HG02759 (cell line): ENCODE data around the gene DSTN.

Experiments
- ATAC-seq: cut with Tn5 transposase; IDR thresholded peaks from one replicate; pipeline ENCODE4 v1.9.1; 2021; ENCODE audit warnings: mild to moderate bottlenecking, moderate library complexity; ENCODE audit not compliant: unreplicated experiment

DSTN gene

DNA sequence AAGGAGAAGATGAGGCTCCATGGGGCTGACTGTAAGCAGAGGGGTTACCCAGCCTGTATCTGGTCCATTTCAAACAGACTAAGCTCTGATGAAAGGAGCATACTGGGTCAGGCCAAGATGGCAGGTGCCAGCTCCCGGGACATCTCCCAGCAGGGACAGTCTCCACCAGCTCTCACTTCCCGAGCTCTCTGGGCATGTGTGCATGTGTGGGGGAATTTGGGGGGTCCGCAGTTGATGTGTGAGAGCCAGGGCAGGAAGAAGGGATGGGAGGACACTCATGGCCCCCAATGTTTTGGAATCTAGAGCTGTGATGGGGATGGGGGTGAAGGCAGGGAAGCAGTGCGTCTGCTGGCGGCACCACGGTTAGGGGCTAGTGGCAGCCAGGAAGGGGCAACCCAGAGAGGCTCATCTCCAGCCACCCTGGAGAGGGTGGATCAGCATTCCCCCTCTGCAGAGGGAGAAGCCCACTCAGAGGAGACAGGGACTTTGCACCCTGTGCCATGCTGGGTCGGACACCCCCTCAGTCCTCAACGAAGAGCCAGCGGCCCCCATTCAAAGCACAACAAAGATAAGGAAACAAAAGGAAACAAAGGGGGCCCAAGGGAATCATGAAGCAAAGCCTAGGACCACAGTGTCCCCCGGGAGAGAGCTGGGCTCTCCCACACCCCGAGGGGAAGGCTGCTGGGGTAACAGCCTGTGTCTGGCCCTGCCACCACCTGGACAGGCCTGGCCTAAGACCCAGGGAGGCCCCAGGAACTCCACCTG, 52.4 kb downstream of the DSTN start:
- no peak for ATAC-seq

DNA sequence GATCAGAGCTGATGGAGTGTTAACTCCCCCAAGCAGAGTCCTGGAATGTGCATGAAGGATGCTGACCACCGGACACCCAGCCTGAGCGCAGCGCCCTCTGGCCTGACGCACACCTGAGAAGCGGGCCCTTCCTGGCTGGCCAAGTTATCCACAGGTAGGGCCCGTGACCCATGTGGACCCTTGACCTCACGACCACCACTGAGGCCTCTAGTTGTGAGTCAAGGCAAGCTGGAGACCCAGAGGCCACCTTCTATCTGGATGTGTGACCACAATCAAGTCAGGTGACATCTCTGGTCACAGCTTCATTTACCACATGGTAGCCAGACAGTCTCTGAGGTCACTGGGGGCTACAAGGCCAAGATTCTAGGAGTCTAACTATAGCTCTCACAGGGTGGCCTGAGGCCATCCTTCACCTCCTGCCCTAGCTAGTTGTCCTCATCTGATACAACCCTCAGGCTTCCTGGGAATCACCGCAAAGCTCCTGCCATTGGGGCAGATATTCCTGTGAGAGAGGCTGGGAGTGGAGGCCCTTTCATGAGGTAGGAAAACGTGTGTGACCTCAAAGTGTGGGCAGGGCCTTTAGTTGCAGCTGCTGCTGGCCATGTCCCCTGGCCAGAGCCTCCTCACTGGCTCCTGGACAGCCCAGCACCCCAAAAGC, 53.1 kb downstream of the DSTN start:
- ATAC-seq: no peak

DNA sequence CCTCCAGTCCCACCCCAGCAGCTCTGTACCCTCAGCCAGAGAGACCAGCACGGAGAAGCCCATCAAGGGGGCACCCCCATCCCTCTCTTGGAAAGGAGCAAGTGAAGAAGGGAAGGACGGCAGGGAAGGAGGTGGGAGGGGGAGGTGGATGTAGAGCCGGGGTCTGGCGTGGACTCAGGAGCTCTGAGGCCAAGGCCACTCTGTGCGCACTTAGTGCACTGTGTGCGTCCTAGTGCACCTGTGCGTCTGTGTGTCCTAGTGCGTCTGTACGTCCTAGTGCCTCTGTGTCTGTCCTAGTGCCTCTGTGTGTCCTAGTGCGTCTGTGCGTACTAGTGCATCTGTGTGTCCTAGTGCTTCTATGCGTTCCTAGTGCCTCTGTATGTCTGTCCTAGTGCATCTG, 54.2 kb downstream of the DSTN start:
- no peak for ATAC-seq

DNA sequence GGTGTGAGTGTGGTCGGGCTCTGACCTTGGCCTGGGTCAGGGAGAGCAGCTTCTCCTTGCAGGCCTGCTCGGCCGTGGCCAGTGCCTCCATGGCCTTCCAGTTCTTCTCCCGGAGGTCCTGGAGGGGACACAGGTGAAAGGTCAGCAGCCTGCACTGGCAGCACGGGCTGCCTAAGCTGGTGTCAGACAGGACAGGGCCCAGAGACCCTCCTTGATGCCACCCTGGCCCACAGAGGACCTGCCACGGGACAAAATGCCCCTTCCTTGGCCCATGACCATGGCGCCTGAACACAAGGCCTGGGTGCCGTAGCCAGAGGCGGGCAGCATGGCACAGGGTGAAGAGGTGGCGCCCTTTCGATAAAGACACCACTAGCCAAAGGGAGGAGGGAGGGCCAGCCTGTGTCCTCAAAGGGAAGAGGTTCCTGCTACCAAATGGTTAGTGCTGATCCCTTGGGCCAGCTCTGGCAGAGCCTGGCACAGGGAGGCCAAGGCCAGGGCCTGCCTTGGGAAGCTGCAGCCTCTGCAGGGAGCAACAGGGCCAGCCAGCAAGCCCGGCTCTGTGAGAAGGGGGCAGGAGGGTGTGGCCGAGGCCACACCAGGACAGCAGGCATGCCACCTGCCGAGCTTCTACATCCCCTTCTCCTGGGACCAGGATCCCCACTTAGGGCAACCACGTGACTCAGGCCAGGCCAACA, 54.8 kb downstream of the DSTN start:
- no peak for ATAC-seq

DNA sequence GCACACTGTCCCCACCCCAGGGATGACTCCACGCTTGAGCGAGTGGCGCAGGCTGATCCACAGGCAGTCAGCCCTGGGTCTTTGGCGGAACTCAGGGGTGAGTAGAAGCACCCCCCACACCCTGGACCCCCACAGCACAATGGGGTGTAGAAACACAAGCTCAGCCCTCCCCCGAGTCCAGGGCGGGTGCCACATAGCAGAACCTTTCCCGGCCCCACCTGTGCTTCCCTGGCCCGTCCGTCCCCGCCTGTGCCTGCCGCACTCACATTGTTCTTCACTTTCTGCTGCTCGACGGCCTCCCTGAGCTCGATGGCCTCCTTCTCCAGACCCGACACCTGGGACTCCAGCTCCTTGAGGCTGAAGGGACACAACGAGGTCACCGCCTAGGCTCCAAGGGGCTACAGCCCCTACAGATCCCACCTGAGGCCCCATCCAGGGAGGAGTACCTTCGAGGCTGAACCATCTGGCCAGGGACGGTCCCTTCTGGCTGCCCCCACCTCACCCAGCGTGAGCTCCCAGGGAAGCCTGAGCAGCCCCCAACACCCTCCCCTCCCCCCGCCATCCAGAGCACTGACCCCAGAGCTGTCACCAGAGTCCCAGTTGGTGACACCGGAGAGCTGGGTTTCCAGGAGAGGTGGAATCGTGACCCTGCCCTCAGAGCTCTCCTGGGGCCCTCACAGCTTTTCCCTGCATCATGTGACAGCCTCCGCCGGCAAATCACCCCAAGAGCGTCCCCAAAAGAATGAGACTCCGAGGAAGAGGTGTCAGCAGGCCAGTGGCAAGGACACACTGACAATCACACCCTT, 55.6 kb downstream of the DSTN start:
- no peak for ATAC-seq

DNA sequence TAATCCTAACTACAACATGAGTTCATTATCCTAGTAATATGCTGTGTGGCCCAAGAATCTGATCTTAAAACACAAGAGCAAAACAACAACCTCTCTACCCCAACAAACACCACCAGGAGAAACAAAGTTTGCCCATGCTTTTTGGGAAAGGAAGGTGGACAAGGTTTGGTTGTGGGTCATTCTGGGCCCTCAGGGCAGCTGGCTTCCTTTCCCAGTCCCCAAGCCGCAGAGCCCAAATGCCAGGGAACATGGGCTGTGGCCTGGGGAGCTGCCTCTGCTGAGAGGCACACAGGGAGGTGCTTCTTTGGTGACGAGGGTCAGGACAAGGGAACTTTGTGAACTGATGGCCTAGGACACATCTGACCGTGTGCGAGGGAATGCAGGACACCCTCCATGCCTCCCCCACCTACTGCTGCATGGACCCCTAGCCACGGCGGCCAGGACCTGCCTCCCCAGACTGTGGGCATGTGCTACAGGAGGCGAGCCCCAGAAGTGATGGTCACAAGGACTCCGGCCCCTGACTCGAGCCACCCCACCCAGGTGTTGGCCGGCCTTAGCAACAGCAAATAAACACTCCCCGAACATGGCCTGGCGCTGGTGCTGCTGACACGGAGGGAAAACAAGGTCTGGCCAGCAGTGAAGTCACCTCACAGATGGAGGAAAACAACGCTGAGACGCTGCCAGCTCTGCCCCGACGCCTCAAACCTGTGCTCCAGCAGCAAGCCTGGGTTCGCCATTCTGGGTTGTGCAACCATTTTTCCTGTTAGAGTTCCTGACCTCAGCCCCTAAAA, 56.5 kb downstream of the DSTN start:
- no peak for ATAC-seq

DNA sequence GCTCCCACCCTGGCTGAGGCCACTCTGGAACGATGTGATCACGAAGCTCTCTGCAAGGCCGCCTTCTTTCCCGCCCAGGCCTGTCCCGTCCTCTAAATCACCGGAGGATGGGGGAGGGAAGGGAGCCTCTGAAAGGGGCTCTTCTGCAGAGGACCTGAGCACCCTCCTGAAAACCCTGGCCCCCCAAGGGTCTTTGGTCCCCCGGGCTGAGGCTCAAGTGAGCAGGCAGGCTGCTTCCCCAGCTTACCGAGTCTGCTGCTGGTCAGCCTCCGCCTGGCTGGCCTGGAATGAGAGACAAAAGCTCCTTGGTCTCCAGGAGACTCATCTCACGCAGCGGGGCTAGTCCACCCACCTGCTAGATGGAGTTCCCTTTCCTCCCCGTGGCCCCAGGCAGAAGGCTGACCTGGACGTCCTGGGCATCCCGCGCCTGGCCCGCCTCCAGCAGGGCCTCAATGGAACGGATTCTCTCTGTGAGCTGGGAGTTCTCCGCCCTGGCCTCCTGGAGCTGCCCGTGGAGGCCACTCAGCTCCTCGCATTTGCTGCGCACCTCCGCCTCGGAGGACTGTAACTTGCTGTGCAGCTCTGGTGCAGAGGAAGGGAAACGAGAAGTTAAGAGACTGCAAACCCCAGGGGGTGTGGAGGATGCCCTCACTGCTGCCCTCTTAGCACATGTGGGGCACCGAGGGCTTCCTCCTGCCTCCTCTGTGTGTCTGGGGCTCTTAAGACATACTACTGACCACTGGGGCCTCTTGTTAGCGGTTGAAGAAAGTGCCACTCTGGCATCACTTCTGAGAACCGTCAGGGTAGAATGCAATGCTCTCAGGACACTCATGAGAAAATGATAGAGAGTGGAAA, 57.5 kb downstream of the DSTN start:
- ATAC-seq: no peak

DNA sequence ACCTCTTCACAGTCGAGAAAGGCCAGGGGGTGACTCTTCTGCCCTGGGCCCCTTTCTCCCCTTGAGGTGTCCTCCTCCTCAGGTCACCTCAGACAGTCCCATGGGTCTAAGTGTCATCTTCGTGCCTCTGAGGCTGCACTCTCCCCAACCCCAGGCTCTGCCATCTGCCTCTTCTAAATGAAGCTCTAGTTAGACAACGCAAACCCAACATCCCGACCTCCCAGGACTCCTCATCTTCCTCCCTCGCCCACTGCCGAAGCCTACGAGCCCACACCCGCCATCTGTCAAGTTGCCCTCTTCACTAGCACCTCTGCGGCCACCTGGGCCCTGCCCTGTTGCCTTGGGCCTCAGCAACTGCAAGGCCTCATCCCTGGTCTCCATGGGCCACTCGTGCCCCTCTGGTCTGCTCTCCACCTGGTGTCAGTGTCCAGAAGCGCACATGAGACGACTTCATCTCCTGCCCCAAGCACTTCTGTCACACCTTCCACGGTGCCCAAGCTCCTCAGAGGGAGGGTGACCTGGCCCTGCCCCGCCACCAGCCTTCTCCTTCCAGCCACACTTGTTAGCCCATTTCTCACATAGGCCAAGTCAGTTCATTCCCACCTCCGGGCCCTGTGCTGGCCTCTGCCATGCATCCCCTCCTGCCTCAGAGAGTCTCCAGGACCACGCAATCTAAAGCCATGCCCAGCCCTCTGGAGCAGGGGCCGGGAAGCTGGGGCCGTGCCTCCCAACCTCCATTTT, 58.4 kb downstream of the DSTN start:
- no peak for ATAC-seq

DNA sequence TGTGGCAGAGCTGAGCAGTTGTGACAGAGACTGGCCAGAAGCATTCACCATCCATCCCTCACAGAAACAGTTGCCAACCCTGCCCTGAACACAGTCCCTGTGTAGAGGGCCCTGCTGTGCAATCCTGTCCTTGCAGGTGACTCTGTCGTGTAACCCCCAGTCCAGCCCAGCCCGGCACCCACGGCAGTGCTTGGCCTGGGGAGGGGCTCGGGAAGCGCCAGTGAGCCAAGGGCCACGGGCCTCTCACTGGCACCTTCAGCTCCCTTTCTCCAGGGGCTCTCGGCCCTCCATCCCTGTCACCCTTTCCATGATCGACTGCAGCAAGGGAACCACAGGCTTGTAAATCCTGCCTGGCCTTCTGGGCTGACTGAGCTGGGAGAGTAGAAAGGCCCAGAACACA, 59.1 kb downstream of the DSTN start:
- no peak for ATAC-seq

DNA sequence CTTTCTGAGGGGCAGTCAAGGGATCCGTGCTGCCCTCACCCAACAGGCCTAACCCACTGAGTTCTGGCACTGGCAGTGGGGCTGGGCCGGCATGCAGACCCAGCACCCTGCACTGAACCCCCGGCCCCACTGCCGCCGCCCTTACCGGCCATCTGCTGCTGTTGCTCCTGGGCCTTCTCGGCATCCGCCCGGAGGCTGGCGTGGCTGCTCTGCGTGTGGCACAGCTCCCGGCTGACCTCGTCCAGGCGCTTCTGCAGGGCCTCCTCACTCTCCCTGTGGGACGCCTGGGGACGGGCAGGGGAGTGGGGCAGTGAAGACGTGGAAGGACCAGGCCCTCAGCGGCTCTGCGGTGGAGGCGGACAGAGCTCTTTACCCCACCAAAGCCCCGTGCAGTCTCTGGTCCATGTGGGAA, 59.8 kb downstream of the DSTN start:
- no peak for ATAC-seq

DNA sequence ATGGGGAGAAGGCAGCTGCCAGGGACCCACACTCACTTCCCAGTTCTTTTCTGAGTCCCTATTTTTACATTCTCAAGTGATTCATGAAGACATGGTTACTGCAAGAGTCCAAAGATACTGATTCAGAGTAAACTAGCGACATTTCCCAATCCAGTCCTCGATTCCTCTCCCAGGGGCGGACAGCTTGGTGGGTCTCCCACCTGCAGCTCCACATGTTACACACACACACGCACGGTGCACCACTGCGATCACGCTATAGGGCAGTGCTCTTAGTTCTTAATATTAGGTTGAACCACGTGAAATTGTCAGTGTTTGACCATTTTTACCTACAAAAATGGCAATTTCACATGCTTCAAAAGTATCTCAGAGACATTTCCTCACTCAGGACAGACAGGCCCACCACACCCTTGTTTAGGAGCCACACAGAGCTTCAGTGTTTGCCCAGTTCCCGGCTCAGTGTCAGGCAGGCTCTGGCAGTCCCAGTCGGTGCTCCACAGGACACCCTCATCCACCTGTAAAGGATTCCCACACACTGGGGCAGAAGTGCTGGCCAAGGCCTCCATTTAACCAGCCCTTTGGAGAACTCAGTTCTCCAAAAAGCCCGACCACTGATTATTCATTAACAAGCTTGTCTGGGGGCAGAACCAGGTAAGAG, 60.4 kb downstream of the DSTN start:
- no peak for ATAC-seq

DNA sequence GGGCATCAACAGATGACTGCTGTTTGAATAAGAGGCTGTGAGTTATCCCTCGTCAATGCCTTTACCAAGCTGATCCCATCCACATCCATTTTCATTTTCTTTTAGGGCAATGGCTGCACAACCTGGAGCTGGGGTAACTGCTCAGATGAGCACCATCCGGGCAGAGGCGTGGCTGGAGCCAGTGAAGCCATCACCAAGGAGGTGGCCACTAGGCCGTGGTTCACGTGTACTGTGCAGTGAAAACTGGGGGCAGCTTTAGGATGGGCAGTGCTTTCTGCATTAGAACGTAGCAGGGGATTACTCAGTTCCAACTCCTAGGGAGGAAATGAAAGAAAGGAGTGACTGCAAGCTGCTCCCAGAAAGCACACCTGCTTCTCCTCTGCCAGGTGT, 60.9 kb downstream of the DSTN start:
- ATAC-seq: no peak

DNA sequence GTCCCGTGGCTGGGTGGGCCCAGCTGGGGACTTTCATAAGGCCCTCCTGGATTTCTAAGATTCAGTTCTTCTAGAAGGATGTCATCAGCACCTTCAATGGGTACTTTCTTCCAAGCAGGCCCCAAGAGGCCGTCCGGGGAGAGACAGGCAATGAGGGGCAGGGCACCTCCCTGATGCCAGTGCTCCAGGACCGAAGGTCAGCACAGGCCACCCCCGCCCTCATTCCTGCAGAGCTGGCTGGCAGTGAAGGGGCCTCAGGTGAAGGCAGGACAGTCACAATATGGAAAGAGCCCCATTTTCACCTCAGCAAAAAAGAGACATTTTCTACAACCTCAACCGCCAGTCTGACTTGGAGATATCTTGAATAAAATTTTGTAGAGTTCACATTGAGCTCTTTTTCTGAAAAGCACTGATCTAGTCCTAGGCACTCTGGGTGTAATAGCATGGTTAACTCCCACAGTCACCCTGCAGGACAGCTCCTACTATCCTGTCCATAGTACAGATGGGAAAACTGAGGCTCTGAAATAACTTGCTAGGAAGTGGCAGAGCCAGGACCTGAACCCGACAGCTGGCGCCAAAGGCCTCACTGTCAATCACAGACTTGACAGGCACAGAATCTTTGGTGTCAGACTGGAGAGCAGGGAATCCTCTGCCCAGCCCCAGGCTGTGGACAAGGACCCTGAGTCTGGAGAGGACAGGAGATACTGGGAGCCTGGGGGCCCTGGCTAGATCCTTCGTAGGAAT, 61.9 kb downstream of the DSTN start:
- no peak for ATAC-seq

DNA sequence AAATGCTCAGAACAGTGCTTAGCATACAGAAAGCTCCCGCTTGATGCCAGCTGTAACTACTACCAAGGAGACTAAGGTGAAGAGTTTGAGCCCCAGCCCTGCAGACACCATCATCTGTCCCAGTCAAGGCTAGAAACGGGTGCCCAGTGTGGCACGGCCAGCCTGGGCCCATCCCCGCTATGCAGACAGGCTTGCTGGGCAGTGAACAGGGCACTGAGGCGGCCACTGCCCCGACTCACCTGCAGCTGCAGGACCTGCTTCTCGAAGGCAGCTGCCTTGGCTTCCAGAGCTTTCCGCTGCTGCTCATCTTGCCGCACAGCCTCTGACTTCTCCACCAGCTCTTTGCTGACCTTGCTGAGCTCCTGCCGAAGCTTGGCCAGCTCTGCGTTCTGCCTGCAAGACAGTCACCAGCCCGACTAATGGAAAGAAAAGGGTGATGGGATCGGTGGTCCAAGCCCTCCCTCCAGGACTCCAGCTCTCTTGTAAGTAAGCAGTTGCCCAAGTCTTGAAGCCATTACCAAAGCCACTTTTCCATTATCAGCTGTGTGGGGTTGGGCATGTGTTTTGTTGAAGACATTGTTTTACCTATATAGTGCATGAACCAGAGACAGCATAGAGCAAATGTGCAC, 63.5 kb downstream of the DSTN start:
- ATAC-seq: no peak

DNA sequence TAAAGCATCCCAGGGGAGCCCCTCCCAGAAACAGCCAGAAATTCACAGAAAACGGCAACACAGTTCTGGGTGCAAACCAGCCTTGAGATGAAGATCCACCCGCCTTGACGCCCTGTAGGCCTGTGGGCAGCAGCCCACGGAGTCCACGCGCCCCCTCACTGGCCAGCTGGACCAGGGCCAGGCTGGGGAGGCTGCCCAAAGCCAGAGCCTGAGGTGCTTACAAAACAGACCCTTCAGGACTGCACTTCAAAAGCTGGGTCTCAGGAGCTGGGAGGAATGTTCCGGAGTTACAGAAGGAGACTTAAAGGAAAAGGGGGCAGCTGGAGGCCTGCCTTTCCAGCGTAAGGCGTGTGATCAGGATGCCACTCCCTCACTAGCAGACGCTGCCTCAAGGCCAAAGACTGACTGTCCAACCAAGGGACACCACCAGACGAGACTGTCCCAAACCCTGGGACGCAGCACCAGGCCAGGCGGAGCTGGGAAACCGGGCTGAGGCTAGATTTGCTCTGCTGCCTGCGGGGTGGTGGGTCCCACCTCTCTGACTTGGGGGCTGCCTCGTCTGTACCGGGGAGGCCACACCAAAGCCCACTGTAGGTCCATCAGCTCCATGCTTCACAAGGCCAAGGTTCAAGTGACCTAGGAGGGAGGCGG, 64.1 kb downstream of the DSTN start:
- no peak for ATAC-seq

DNA sequence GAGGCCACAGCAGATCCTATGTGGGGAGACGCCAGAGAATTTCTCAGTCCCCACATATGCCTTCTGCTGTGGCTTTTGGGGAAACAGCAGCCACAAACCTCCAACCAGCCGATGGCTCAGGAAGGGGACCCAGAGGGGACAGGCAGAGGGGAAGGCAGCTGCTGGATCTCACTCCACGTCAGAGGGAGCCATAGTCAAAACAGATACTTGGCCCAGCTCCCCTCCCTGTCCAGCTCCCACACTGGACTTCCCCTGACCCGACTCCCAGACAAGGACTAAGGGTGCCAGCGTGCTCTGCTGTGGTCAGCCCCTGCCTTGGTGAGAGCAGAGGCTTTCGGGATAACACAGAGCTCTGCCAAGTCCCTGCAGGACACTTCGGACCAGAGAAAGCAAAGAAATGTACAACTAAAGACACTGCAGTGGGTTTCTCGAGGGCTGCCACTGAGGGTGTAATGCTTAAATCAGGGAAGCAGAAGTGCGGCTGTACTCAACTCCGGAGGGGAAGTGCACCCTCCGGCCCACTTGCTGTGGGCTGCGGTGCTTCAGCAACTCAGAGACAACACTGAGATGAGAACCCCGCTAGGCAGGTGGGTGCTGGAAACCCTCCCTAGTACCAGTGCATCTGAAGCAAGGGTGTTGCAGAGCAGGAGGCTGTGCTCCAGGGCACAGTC, 64.9 kb downstream of the DSTN start:
- no peak for ATAC-seq
